SK-N-SH (cell line): Measurements from ENCODE around the gene MKX.

Experiments used
- FOSL2 ChIP-seq: IDR thresholded peaks from 2 replicates; pipeline ENCODE4 v1.4.0; 2012; ENCODE audit warnings: low read depth, mild to moderate bottlenecking, moderate library complexity, borderline replicate concordance
- FOXM1 ChIP-seq: IDR thresholded peaks from 2 replicates; pipeline ENCODE4 v1.4.0; 2012; ENCODE audit warnings: low read depth, mild to moderate bottlenecking
- NRF1 ChIP-seq: IDR thresholded peaks from 2 replicates; pipeline ENCODE4 v1.6.1; 2012; ENCODE audit warnings: low read depth, mild to moderate bottlenecking, low read length
- POLR2AphosphoS5 ChIP-seq: IDR thresholded peaks from 2 replicates; pipeline ENCODE4 v1.6.1; 2012; ENCODE audit warnings: low read depth, low read length
- RCOR1 ChIP-seq: fragments of 150-350 bp; IDR thresholded peaks from 2 replicates; pipeline ENCODE4 v1.6.1; 2017; ENCODE audit warnings: antibody characterized with exemption, low read length
- TAF1 ChIP-seq: IDR thresholded peaks from 2 replicates; pipeline ENCODE4 v1.6.1; 2012; ENCODE audit warnings: low read depth, mild to moderate bottlenecking, low read length, moderate library complexity, borderline replicate concordance
- TF ChIP-seq, protein P1 (sequence below): fragments of 200-600 bp; sonication (generic); IDR thresholded peaks from 2 replicates; pipeline ENCODE4 v1.6.1; 2017; ENCODE audit warnings: antibody characterized with exemption, mild to moderate bottlenecking, moderate library complexity
- TF ChIP-seq, protein P2 (sequence below): IDR thresholded peaks from 2 replicates; pipeline ENCODE4 v1.4.0; 2012; ENCODE audit warnings: low read depth, borderline replicate concordance

DNA sequence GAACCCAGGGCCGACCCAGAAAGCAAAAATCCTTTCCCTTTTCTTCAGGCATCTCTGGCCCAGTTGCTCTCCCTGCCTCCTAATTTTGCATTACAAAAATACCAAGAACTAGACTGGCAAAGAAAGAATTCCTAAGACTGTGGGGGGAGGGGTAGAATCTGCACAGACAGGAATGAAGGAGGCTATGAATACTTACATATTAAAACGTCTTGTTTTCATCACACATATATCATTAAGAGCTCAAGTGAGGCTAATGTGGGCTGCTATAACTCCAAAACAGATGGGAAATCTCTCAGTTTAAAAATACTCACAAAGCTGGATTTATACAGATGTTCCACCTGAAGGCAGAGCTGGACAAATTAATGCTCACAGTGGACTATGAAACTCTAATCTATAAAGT lies 29.2 kb upstream of the MKX start:
- no peak for TF ChIP-seq TAF1
- TF ChIP-seq POLR2AphosphoS5: no peak
- TF ChIP-seq FOXM1: no peak
- no peak for TF ChIP-seq NRF1
- no peak for TF ChIP-seq RCOR1
- TF ChIP-seq FOSL2: no peak
- TF ChIP-seq, protein P1, sequence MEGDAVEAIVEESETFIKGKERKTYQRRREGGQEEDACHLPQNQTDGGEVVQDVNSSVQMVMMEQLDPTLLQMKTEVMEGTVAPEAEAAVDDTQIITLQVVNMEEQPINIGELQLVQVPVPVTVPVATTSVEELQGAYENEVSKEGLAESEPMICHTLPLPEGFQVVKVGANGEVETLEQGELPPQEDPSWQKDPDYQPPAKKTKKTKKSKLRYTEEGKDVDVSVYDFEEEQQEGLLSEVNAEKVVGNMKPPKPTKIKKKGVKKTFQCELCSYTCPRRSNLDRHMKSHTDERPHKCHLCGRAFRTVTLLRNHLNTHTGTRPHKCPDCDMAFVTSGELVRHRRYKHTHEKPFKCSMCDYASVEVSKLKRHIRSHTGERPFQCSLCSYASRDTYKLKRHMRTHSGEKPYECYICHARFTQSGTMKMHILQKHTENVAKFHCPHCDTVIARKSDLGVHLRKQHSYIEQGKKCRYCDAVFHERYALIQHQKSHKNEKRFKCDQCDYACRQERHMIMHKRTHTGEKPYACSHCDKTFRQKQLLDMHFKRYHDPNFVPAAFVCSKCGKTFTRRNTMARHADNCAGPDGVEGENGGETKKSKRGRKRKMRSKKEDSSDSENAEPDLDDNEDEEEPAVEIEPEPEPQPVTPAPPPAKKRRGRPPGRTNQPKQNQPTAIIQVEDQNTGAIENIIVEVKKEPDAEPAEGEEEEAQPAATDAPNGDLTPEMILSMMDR: no peak
- TF ChIP-seq, protein P2, sequence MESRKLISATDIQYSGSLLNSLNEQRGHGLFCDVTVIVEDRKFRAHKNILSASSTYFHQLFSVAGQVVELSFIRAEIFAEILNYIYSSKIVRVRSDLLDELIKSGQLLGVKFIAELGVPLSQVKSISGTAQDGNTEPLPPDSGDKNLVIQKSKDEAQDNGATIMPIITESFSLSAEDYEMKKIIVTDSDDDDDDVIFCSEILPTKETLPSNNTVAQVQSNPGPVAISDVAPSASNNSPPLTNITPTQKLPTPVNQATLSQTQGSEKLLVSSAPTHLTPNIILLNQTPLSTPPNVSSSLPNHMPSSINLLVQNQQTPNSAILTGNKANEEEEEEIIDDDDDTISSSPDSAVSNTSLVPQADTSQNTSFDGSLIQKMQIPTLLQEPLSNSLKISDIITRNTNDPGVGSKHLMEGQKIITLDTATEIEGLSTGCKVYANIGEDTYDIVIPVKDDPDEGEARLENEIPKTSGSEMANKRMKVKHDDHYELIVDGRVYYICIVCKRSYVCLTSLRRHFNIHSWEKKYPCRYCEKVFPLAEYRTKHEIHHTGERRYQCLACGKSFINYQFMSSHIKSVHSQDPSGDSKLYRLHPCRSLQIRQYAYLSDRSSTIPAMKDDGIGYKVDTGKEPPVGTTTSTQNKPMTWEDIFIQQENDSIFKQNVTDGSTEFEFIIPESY: no peak
